CD4-positive, alpha-beta T cell (primary cell): ENCODE measurements around the gene NTM. TPM values are rescaled to one million over a fixed set of nuclear protein-coding genes. Genes with fewer than 3 reads are reported as not detected.

Experiments used
- ATAC-seq: fragments of 200-7000 bp; cut with Tn5 transposase; one replicate; pipeline ENCODE4 v1.10.0; 2022; ENCODE audit warnings: mild to moderate bottlenecking; ENCODE audit not compliant: poor library complexity
- CTCF ChIA-PET: fragments of 350-600 bp; sonication (Branson Sonifier 250); formaldehyde crosslinking; loops from one replicate; lab custom pipeline; 2021; ENCODE audit warnings: antibody characterized with exemption, inconsistent platforms; lab: Charles Lee
- POLR2A ChIA-PET: fragments of 350-600 bp; sonication (Branson Sonifier 250); formaldehyde crosslinking; loops from one replicate; lab custom pipeline; 2021; ENCODE audit warnings: antibody characterized with exemption, inconsistent platforms; lab: Charles Lee
- DNase-seq, 14 experiments: peaks; one replicate each; pipeline ENCODE4 v3.0.0-alpha.2; 2013 to 2020; ENCODE audit warnings: mixed read lengths in 2 of 14
- H3K27ac ChIP-seq, 2 donors: one replicate each; pipeline versions ENCODE4 v1.5.1 to v1.7.0; 2013; ENCODE audit warnings: low read length in 2 of 2, low read depth in 1 of 2, mild to moderate bottlenecking in 1 of 2
- H3K27me3 ChIP-seq, 2 experiments: 1 replicate in 1 of 2; 2 replicates in 1 of 2; pipeline versions ENCODE4 v1.6.1 to v1.7.0; 2013; ENCODE audit warnings: low read length in 2 of 2, control low read depth in 1 of 2, mild to moderate bottlenecking in 1 of 2, moderate library complexity in 1 of 2; ENCODE audit not compliant: insufficient read depth in 2 of 2, control insufficient read depth in 1 of 2
- H3K36me3 ChIP-seq: one replicate; pipeline ENCODE4 v1.6.1; 2013; ENCODE audit warnings: low read length, control low read depth; ENCODE audit not compliant: insufficient read depth
- H3K4me1 ChIP-seq: one replicate; pipeline ENCODE4 v1.6.1; 2013; ENCODE audit warnings: low read length, control low read depth; ENCODE audit not compliant: insufficient read depth
- H3K4me3 ChIP-seq: one replicate; pipeline ENCODE4 v1.5.1; 2013; ENCODE audit warnings: mild to moderate bottlenecking, low read length, moderate library complexity
- H3K9me3 ChIP-seq, 2 experiments: 1 replicate in 1 of 2; 2 replicates in 1 of 2; pipeline versions ENCODE4 v1.6.1 to v1.7.0; 2013; ENCODE audit warnings: low read length in 2 of 2, mild to moderate bottlenecking in 2 of 2, control low read depth in 1 of 2, moderate library complexity in 1 of 2; ENCODE audit not compliant: control insufficient read depth in 1 of 2, insufficient read depth in 1 of 2
- H3K27ac Mint-ChIP-seq: one replicate; pipeline ENCODE4 v1.8.0; 2020; ENCODE audit warnings: mixed read lengths
- H3K27me3 Mint-ChIP-seq: one replicate; pipeline ENCODE4 v1.8.0; 2021; ENCODE audit warnings: mixed read lengths
- H3K36me3 Mint-ChIP-seq: one replicate; pipeline ENCODE4 v1.8.0; 2021; ENCODE audit warnings: low read depth, mixed read lengths
- H3K4me1 Mint-ChIP-seq: one replicate; pipeline ENCODE4 v1.8.0; 2021; ENCODE audit warnings: low read depth, mixed read lengths
- H3K4me3 Mint-ChIP-seq: one replicate; pipeline ENCODE4 v1.8.0; 2020; ENCODE audit warnings: mild to moderate bottlenecking, mixed read lengths
- H3K9me3 Mint-ChIP-seq: one replicate; pipeline ENCODE4 v1.8.0; 2020; ENCODE audit warnings: mixed read lengths
- CTCF ChIP-seq: fragments of 200-600 bp; IDR thresholded peaks from one replicate; pipeline ENCODE4 v1.8.0; 2022; ENCODE audit warnings: antibody characterized with exemption, mild to moderate bottlenecking
- intact Hi-C, 2 experiments: fragments of 100-400 bp; cut with DNase I in 1 of 2; cut with micrococcal nuclease in 1 of 2; formaldehyde crosslinking; loops; one replicate each; pipeline versions ENCODE4 v1.15.1 to v1.9.0; 2023 to 2025; cut with DNase I, micrococcal nuclease
- total RNA-seq, 174 experiments: library from RNA in 2 of 174; stranded (reverse) in 2 of 174; gene quantifications; one replicate each; pipeline ENCODE4 v1.2.3 and lab custom pipeline; 2021 to 2026

The NTM gene
- total RNA-seq, 2 experiments from 2014 or later, result not detected

- no peak for TF ChIP-seq CTCF
- no peak overlapping the region for H3K27ac Mint-ChIP-seq
- no peaks in the 10 kb centered on the region for H3K36me3 ChIP-seq
- intact Hi-C loops, result no loop called here
- H3K9me3 Mint-ChIP-seq, result no peaks in the 10 kb centered on the region
- no peaks in the 10 kb centered on the region for H3K4me1 Mint-ChIP-seq
- no peak overlapping the region for H3K4me3 Mint-ChIP-seq
- no peak for ATAC-seq
- H3K9me3 ChIP-seq, result peaks cover 0 to 4% of the 10 kb centered on the region in 2 experiments
- no peaks in the 10 kb centered on the region for H3K27me3 Mint-ChIP-seq
- CTCF ChIA-PET, result no interaction called here
- H3K27ac ChIP-seq, result no peak overlapping the region
- no peak overlapping the region for H3K4me3 ChIP-seq
- DNase-seq, result no peak
- no peaks in the 10 kb centered on the region for H3K36me3 Mint-ChIP-seq
- no peaks in the 10 kb centered on the region for H3K4me1 ChIP-seq
- H3K27me3 ChIP-seq, result no peaks in the 10 kb centered on the region
- POLR2A ChIA-PET, result no interaction called here
These were observed 690.2 kb downstream of the NTM start for GRCh38 chr11:132060567-132060966.

GRCh38 chr11:132062031-132062430 is 691.6 kb downstream of the NTM start:
- no peaks in the 10 kb centered on the region for H3K4me1 ChIP-seq
- Mint-ChIP-seq H3K27ac (no peak overlapping the region), H3K27me3 (no peaks in the 10 kb centered on the region), H3K4me1 (no peaks in the 10 kb centered on the region), H3K36me3 (no peaks in the 10 kb centered on the region), H3K9me3 (peaks cover 5% of the 10 kb centered on the region), H3K4me3 (no peak overlapping the region)
- no peak overlapping the region for H3K4me3 ChIP-seq
- peaks cover 0 to 4% of the 10 kb centered on the region in 2 experiments for H3K9me3 ChIP-seq
- ChIA-PET CTCF (no interaction called here), POLR2A (no interaction called here)
- ATAC-seq (no peak), DNase-seq (no peak)
- H3K27ac ChIP-seq, result no peak overlapping the region
- no peak for TF ChIP-seq CTCF
- no peaks in the 10 kb centered on the region for H3K36me3 ChIP-seq
- intact Hi-C loops, result no loop called here
- no peaks in the 10 kb centered on the region for H3K27me3 ChIP-seq

GRCh38 chr11:132062541-132062940 is 692.1 kb downstream of the NTM start:
- H3K27me3 ChIP-seq, result no peaks in the 10 kb centered on the region
- H3K4me1 ChIP-seq, result no peaks in the 10 kb centered on the region
- no peak overlapping the region for H3K4me3 ChIP-seq
- Mint-ChIP-seq H3K9me3 (peaks cover 5% of the 10 kb centered on the region), H3K4me1 (no peaks in the 10 kb centered on the region), H3K4me3 (no peak overlapping the region), H3K27me3 (no peaks in the 10 kb centered on the region), H3K27ac (no peak overlapping the region), H3K36me3 (no peaks in the 10 kb centered on the region)
- H3K36me3 ChIP-seq, result no peaks in the 10 kb centered on the region
- POLR2A ChIA-PET, result no interaction called here
- no peak overlapping the region for H3K27ac ChIP-seq
- CTCF ChIA-PET, result no interaction called here
- no peak for ATAC-seq
- intact Hi-C loops, result no loop called here
- DNase-seq, result no peak
- H3K9me3 ChIP-seq, result peaks cover 0 to 4% of the 10 kb centered on the region in 2 experiments
- TF ChIP-seq CTCF, result no peak
